Measurements from ENCODE around the gene ABTB2. TPM values are rescaled to one million over a fixed set of nuclear protein-coding genes. Genes with fewer than 3 reads are reported as not detected.

The ABTB2 gene
- polyA plus RNA-seq, 2 of the 4 experiments (the other 2 are of a cell fraction), result 8.9 to 15.4 TPM

DNA sequence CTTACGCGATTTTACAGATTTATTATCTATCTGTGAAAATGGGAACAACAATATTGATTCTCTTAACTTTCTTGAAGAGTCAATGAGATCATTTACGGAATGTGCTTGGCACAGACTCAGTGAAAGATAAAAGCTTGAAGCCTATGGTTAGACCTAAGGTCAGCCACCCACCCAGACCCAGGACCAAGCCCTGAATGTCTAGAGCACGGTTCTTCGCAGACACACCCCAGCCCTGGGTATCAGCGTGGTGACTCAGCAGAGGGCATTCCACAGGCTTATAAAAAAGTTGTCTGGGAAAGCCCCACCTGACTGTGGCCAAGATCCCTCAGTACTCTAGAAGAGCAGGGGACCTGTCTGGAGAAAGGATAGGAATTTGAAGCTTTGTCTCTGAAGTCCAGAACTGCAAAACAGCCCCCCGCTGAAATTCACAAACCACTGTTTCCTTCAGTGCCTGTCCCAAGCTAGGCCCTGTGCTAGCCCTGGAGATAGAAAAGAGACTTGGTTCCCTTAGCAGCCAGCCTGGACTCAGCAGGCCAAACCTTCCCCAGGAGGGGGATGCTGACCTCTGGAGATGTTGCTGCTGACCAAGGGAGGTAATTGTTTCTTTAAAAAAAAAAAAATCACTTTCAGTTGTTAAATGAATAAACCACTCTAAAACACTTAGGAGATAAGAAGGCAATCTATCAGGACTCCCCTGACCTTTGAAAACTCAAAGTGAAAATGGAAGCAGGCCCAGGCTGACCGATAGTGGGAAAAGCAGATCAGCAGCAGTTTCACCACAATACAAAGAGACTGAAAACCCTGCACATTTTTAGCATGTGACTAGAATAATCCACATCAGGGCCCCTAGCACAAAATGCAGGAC lies 114.0 kb downstream of the ABTB2 start (continued):
- TF ChIP-seq CEBPB (IDR thresholded peaks at IDR 0.05), result no peak; a peak in 1 of 4 replicates
- peak in 1 of 2 experiments; percentile 46; a peak in 3 of 5 replicates for TF ChIP-seq RAD21 (conservative IDR thresholded peaks at IDR 0.05 in 1 of 2, IDR thresholded peaks at IDR 0.05 in 1 of 2)
- no peak for TF ChIP-seq SREBF2 (IDR thresholded peaks at IDR 0.05)
- TF ChIP-seq POLR2AphosphoS2 (conservative IDR thresholded peaks at IDR 0.05; ENCODE audit: low read length), result no peak
- TF ChIP-seq PHF8 (IDR thresholded peaks at IDR 0.05; ENCODE audit: borderline replicate concordance, low read depth), result no peak
- TF ChIP-seq HDAC2 (IDR thresholded peaks at IDR 0.05), result no peak
- TF ChIP-seq RARB (CRISPR knock-in tag; IDR thresholded peaks at IDR 0.05), result no peak
- no peak for TF ChIP-seq USF2 (IDR thresholded peaks at IDR 0.05)
- no peak for TF ChIP-seq CBX8 (IDR thresholded peaks at IDR 0.05)
- peak; percentile 61 for TF ChIP-seq JUNB (IDR thresholded peaks at IDR 0.05)
- no peak for TF ChIP-seq CHD4 (IDR thresholded peaks at IDR 0.05; ENCODE audit: borderline replicate concordance)
- no peak for TF ChIP-seq ZSCAN20 (CRISPR knock-in tag; IDR thresholded peaks at IDR 0.05)
- peak; percentile 58 to 61; a peak in 3 of 5 replicates for TF ChIP-seq JUN (IDR thresholded peaks at IDR 0.05)
- TF ChIP-seq FOXS1 (CRISPR knock-in tag; IDR thresholded peaks at IDR 0.05), result no peak
- no peak for TF ChIP-seq ATOH8 (CRISPR knock-in tag; IDR thresholded peaks at IDR 0.05; ENCODE audit: low read depth)
- TF ChIP-seq NPAS2 (CRISPR knock-in tag; IDR thresholded peaks at IDR 0.05; ENCODE audit: borderline replicate concordance), result no peak
- no peak for TF ChIP-seq NR3C1 (IDR thresholded peaks at IDR 0.05)
- no peak for TF ChIP-seq CTCF (IDR thresholded peaks at IDR 0.05)
- TF ChIP-seq, protein P1, sequence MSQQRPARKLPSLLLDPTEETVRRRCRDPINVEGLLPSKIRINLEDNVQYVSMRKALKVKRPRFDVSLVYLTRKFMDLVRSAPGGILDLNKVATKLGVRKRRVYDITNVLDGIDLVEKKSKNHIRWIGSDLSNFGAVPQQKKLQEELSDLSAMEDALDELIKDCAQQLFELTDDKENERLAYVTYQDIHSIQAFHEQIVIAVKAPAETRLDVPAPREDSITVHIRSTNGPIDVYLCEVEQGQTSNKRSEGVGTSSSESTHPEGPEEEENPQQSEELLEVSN (IDR thresholded peaks at IDR 0.05; ENCODE audit: borderline replicate concordance, low read depth), result no peak
- TF ChIP-seq KDM1A (IDR thresholded peaks at IDR 0.05; ENCODE audit: low read depth), result no peak
- TF ChIP-seq MAZ (IDR thresholded peaks at IDR 0.05; ENCODE audit: borderline replicate concordance, low read depth, low read length), result no peak
- TF ChIP-seq FOSB (CRISPR knock-in tag; IDR thresholded peaks at IDR 0.05), result no peak
- TF ChIP-seq ZC3H11A (IDR thresholded peaks at IDR 0.05), result no peak
- TF ChIP-seq NFE2L2 (conservative IDR thresholded peaks at IDR 0.05; ENCODE audit: low read length), result peak; percentile 56
- TF ChIP-seq, protein P2, sequence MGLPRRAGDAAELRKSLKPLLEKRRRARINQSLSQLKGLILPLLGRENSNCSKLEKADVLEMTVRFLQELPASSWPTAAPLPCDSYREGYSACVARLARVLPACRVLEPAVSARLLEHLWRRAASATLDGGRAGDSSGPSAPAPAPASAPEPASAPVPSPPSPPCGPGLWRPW (IDR thresholded peaks at IDR 0.05), result no peak
- TF ChIP-seq ESRRA (IDR thresholded peaks at IDR 0.05; ENCODE audit: borderline replicate concordance, low read length), result no peak
- TF ChIP-seq FOSL2 (IDR thresholded peaks at IDR 0.05), result peak; percentile 75
- TF ChIP-seq FOSL2 (CRISPR knock-in tag; IDR thresholded peaks at IDR 0.05), result peak; percentile 91
- TF ChIP-seq EHF (CRISPR knock-in tag; IDR thresholded peaks at IDR 0.05), result no peak
- TF ChIP-seq TFCP2L1 (CRISPR knock-in tag; IDR thresholded peaks at IDR 0.05), result no peak
- TF ChIP-seq HOXB13 (CRISPR knock-in tag; IDR thresholded peaks at IDR 0.05; ENCODE audit: low read depth), result peak; percentile 62; the same call in 1 of the 2 replicates
- TF ChIP-seq MYC (IDR thresholded peaks at IDR 0.05; ENCODE audit: borderline replicate concordance, low read length), result no peak
- peak; percentile 72 for TF ChIP-seq MAX (IDR thresholded peaks at IDR 0.05)
- TF ChIP-seq EP300 (IDR thresholded peaks at IDR 0.05), result peak; percentile 42 to 55; a peak in 2 of 5 replicates
- TF ChIP-seq RNF2 (IDR thresholded peaks at IDR 0.05; ENCODE audit: borderline replicate concordance, low read depth), result no peak
- TF ChIP-seq CBX2 (IDR thresholded peaks at IDR 0.05; ENCODE audit: borderline replicate concordance, low read depth), result no peak

Measured in A549 (cell line).